ENCODE data around the gene PTPRD. TPM values are rescaled to one million over a fixed set of nuclear protein-coding genes. Genes with fewer than 3 reads are reported as not detected.

PTPRD gene
- total and polyA plus RNA-seq, 2 donors (not counting 1 experiment from before 2014, with no cell fraction given), result 0.35 to 4.8 TPM

GRCh38 chr9:10080012-10080411 lies 532.8 kb downstream of the PTPRD start:
- no peak overlapping the region for H3K27ac ChIP-seq (ENCODE audit: insufficient read depth, low read length)
- H3K36me3 ChIP-seq (ENCODE audit: control insufficient read depth, insufficient read depth, low read length), result no peaks in the 10 kb centered on the region
- no peak overlapping the region for H3K9ac ChIP-seq (ENCODE audit: insufficient read depth, low read length)
- no peaks in the 10 kb centered on the region for H3K4me1 ChIP-seq (ENCODE audit: control insufficient read depth, extremely low read depth, insufficient read depth, low read length)
- H3K79me2 ChIP-seq (ENCODE audit: control insufficient read depth, insufficient read depth, low read length), result no peaks in the 10 kb centered on the region
- no peaks in the 10 kb centered on the region for H4K20me1 ChIP-seq (ENCODE audit: control insufficient read depth, extremely low read depth, insufficient read depth, low read length)
- TF ChIP-seq CTCF (conservative IDR thresholded peaks at IDR 0.05 in 1 of 2, IDR thresholded peaks at IDR 0.05 in 1 of 2; ENCODE audit: low read depth in 1 of 2, low read length in 2 of 2) (no peak), EZH2 (IDR thresholded peaks at IDR 0.05; ENCODE audit: low read length, missing control alignments) (no peak)
- no peak overlapping the region for H2AFZ ChIP-seq (ENCODE audit: low read length)
- no peak for DNase-seq (ENCODE audit: low read depth in 2 of 2)
- H3K4me3 ChIP-seq (replicated peaks in 1 of 4; ENCODE audit: control extremely low read depth in 1 of 4, insufficient read depth in 1 of 4, low read depth in 3 of 4, low read length in 4 of 4), result no peak overlapping the region
- H3K9me3 ChIP-seq (ENCODE audit: control insufficient read depth, insufficient read depth, low read depth, low read length), result no peaks in the 10 kb centered on the region
- H3K27me3 ChIP-seq (ENCODE audit: control insufficient read depth, insufficient read depth, low read length), result no peaks in the 10 kb centered on the region
- no peak overlapping the region for H3K4me2 ChIP-seq (ENCODE audit: extremely low read depth, insufficient read depth, low read length)

DNA sequence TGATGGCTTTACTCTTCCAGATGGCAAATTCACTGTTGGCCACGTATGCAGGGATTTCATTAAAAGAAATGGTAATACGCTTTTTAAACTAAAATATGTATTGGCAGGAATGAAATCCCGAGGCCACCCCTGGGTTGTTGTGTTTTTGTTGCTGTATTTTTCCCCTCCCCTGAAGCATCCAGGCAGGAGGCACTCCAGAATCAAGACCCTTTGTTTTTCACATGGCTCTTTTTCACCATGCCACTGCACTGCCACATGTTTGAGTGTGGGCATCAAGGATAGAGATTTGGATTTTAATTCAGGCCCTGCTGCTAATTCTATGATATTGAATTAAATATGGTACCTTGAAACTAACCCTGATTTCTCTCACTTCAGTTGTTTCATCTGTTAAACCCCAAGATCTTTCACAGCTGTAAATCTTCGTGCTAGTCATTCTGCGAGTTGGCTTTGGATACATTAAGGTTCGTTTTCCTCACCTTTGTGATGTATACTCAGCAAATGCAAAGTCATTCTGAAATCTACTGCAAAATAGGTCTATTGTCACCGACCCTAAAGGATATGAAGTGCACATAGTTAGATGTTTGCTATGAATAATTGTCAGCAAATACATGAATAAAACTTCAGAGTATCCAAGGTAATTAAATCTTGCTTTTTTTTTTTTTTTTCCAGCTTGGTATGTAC lies 533.4 kb downstream of the PTPRD start:
- Histone ChIP-seq H3K4me2 (ENCODE audit: extremely low read depth, insufficient read depth, low read length) (no peak overlapping the region), H3K27ac (ENCODE audit: insufficient read depth, low read length) (no peak overlapping the region), H4K20me1 (ENCODE audit: control insufficient read depth, extremely low read depth, insufficient read depth, low read length) (no peaks in the 10 kb centered on the region), H3K4me1 (ENCODE audit: control insufficient read depth, extremely low read depth, insufficient read depth, low read length) (no peaks in the 10 kb centered on the region), H3K79me2 (ENCODE audit: control insufficient read depth, insufficient read depth, low read length) (no peaks in the 10 kb centered on the region), H3K9ac (ENCODE audit: insufficient read depth, low read length) (no peak overlapping the region), H3K4me3 (replicated peaks in 1 of 4; ENCODE audit: control extremely low read depth in 1 of 4, insufficient read depth in 1 of 4, low read depth in 3 of 4, low read length in 4 of 4) (no peak overlapping the region), H3K27me3 (ENCODE audit: control insufficient read depth, insufficient read depth, low read length) (no peaks in the 10 kb centered on the region), H3K36me3 (ENCODE audit: control insufficient read depth, insufficient read depth, low read length) (no peaks in the 10 kb centered on the region), H3K9me3 (ENCODE audit: control insufficient read depth, insufficient read depth, low read depth, low read length) (no peaks in the 10 kb centered on the region), H2AFZ (ENCODE audit: low read length) (no peak overlapping the region)
- TF ChIP-seq CTCF (conservative IDR thresholded peaks at IDR 0.05 in 1 of 2, IDR thresholded peaks at IDR 0.05 in 1 of 2; ENCODE audit: low read depth in 1 of 2, low read length in 2 of 2) (no peak), EZH2 (IDR thresholded peaks at IDR 0.05; ENCODE audit: low read length, missing control alignments) (no peak)
- DNase-seq (ENCODE audit: low read depth in 2 of 2), result no peak

- H3K36me3 ChIP-seq (ENCODE audit: control insufficient read depth, insufficient read depth, low read length), result no peaks in the 10 kb centered on the region
- no peaks in the 10 kb centered on the region for H3K79me2 ChIP-seq (ENCODE audit: control insufficient read depth, insufficient read depth, low read length)
- H3K4me1 ChIP-seq (ENCODE audit: control insufficient read depth, extremely low read depth, insufficient read depth, low read length), result no peaks in the 10 kb centered on the region
- DNase-seq (ENCODE audit: low read depth in 2 of 2), result no peak
- H4K20me1 ChIP-seq (ENCODE audit: control insufficient read depth, extremely low read depth, insufficient read depth, low read length), result no peaks in the 10 kb centered on the region
- no peak overlapping the region for H3K4me2 ChIP-seq (ENCODE audit: extremely low read depth, insufficient read depth, low read length)
- no peak overlapping the region for H3K27ac ChIP-seq (ENCODE audit: insufficient read depth, low read length)
- H3K9ac ChIP-seq (ENCODE audit: insufficient read depth, low read length), result no peak overlapping the region
- TF ChIP-seq CTCF (conservative IDR thresholded peaks at IDR 0.05 in 1 of 2, IDR thresholded peaks at IDR 0.05 in 1 of 2; ENCODE audit: low read depth in 1 of 2, low read length in 2 of 2), result no peak
- no peak for TF ChIP-seq EZH2 (IDR thresholded peaks at IDR 0.05; ENCODE audit: low read length, missing control alignments)
- H3K4me3 ChIP-seq (replicated peaks in 1 of 4; ENCODE audit: control extremely low read depth in 1 of 4, insufficient read depth in 1 of 4, low read depth in 3 of 4, low read length in 4 of 4), result no peak overlapping the region
- H3K27me3 ChIP-seq (ENCODE audit: control insufficient read depth, insufficient read depth, low read length), result no peaks in the 10 kb centered on the region
- no peaks in the 10 kb centered on the region for H3K9me3 ChIP-seq (ENCODE audit: control insufficient read depth, insufficient read depth, low read depth, low read length)
- no peak overlapping the region for H2AFZ ChIP-seq (ENCODE audit: low read length)
These were observed 541.2 kb downstream of the PTPRD start for GRCh38 chr9:10071579-10071978.

All from fibroblast of lung (primary cell).